Heart left ventricle (tissue), 16 donors: ENCODE results near the gene PPFIBP1. TPM values are rescaled to one million over a fixed set of nuclear protein-coding genes. Genes with fewer than 3 reads are reported as not detected.
A peak's percentile ranks its signal among the peaks of the same experiment; 100 is the strongest.

Experiments used
- ATAC-seq, 4 donors: fragments of 200-7000 bp; cut with Tn5 transposase; one replicate each; pipeline ENCODE4 v1.9.1; 2020 to 2022; ENCODE audit warnings: moderate library complexity in 4 of 4, mild to moderate bottlenecking in 3 of 4, moderate number of reproducible peaks in 1 of 4
- DNase-seq, 5 donors: peaks; one replicate each; pipeline ENCODE4 v3.0.0-alpha.2; 2020
- H3K27ac ChIP-seq, 12 donors: fragments of 200-600 bp; sonication (generic) in 4 of 12; one replicate each; pipeline versions ENCODE4 v1.5.0 to v1.8.0; 2016 to 2022; ENCODE audit warnings: mild to moderate bottlenecking in 2 of 12
- H3K27me3 ChIP-seq, 9 donors: fragments of 200-600 bp; sonication (generic) in 2 of 9; one replicate each; pipeline versions ENCODE4 v1.5.1 to v1.8.0; 2016 to 2022; ENCODE audit warnings: mild to moderate bottlenecking in 3 of 9
- H3K36me3 ChIP-seq, 9 donors: fragments of 200-600 bp; sonication (generic) in 2 of 9; one replicate each; pipeline versions ENCODE4 v1.5.0 to v1.8.0; 2018 to 2022; ENCODE audit warnings: mild to moderate bottlenecking in 2 of 9
- H3K4me1 ChIP-seq, 12 donors: fragments of 200-600 bp; sonication (generic) in 4 of 12; one replicate each; pipeline versions ENCODE4 v1.5.0 to v1.8.0; 2016 to 2022; ENCODE audit warnings: mild to moderate bottlenecking in 3 of 12
- H3K4me3 ChIP-seq, 12 donors: fragments of 200-600 bp; sonication (generic) in 4 of 12; one replicate each; pipeline versions ENCODE4 v1.5.0 to v1.8.0; 2017 to 2022; ENCODE audit warnings: mild to moderate bottlenecking in 9 of 12, moderate library complexity in 4 of 12
- H3K9me3 ChIP-seq, 12 donors: fragments of 200-600 bp; sonication (generic) in 4 of 12; one replicate each; pipeline versions ENCODE4 v1.5.0 to v1.8.0; 2016 to 2022; ENCODE audit warnings: mild to moderate bottlenecking in 1 of 12
- POLR2A ChIP-seq, 2 donors: fragments of 450-650 bp; IDR thresholded peaks; one replicate each; pipeline ENCODE4 v1.6.1; 2017; ENCODE audit warnings: antibody characterized with exemption in 2 of 2, mild to moderate bottlenecking in 2 of 2, moderate library complexity in 2 of 2
- WGBS, 4 donors: extraction: QIAGEN DNeasy Blood & Tissue Kit in 2 of 4; methylation state at CpG; one replicate each; pipeline versions ENCODE4 v1.1.5 to v1.1.7; 2013 to 2018; 5-methylcytosine and 5-hydroxymethylcytosine counted together
- intact Hi-C, 10 donors: fragments of 100-400 bp; cut with DNase I; formaldehyde crosslinking; loops; one replicate each; pipeline versions ENCODE4 v1.11.1 to v1.14.2; 2022
- polyA plus RNA-seq, 2 donors: library from polyadenylated mRNA; stranded (reverse); fragments of 200-250 nt; gene quantifications; one replicate each; pipeline ENCODE4 v1.2.3, GENCODE V29; 2013
- total RNA-seq, 9 donors: library from RNA; depleted of rRNA in 2 of 9; stranded (reverse); fragments of >200 nt in 2 of 9; fragmentation: NEBNext Ultra II Directional in 3 of 9; extraction: Animal tissue kit (Norgen Biotek cat#: 25700) in 3 of 9; gene quantifications; one replicate each; pipeline versions ENCODE4 v1.1.0 to v1.2.4, GENCODE V29; 2016 to 2023
- TF ChIP-seq, protein P1 (sequence below), 12 donors: fragments of 200-600 bp; sonication (generic) in 4 of 12; IDR thresholded peaks; one replicate each; pipeline versions ENCODE4 v1.5.0 to v1.8.0; 2018 to 2022; ENCODE audit warnings: antibody characterized with exemption in 12 of 12, mild to moderate bottlenecking in 5 of 12
- donor health status: ischemic (EF 13 %, LVEDD 7.1; RV severe dilation, severe dysfunction).
- donor health status: healthy with polysubstance abuse.
- donor health status: DM: no; HTN: yes; CAD: no.
- donor health status: DM: no; HTN: no; CAD: no.
- donor health status: ischemic (EF 25% LVEDD 6.9; RV normal size, moderate dysfunction).
- donor health status: ischemic (EF 25% LVEDD 5.7; RV mildly dilated, moderate dysfunction).
- donor health status: healthy.
- donor health status: DM: yes; HTN: yes; CAD: no.
- donor health status: ischemic (EF 35%, LVEDD 5.7; RV mildly dilated, moderate dysfunction).
- donor health status: nonischemic (EF 11% LVEDD 7.7; RV severe dilation, severe dysfunction).
- donor health status: DM: yes; HTN: yes; CAD: no.
- donor health status: PGD.
- donor health status: ischemic (EF 29% LVEDD 5.4; RV normal size, mild dysfunction).
- donor health status: nonischemic (EF 23%, LVEDD 6.1; RV moderate dilation, normal function).

PPFIBP1 gene
- total and polyA plus RNA-seq, 11 donors = 48.7 to 413 (median 265) TPM

- Histone ChIP-seq H3K27ac (peak overlapping the region; percentile 22 to 76 (median 58)), H3K27me3 (no peaks in the 10 kb centered on the region), H3K36me3 (peaks cover 0 to 93% (median 64%) of the 10 kb centered on the region in 9 donors), H3K4me3 (peak overlapping the region in 1 of 12 donors; percentile 14), H3K9me3 (no peaks in the 10 kb centered on the region), H3K4me1 (peaks cover 0 to 38% (median 25%) of the 10 kb centered on the region in 12 donors)
- DNase-seq (no peak), ATAC-seq (peak in 1 of 4 donors; percentile 39)
- intact Hi-C loops = loop anchor here in 3 of 10 donors (10.0 kb wide), 3 partner anchors 338 to 648 kb away; partner anchors contain the start of genes BMAL2 (in 1 of the 3) and MED21 (in 1 of the 3)
- 64 to 78% (median 70%) methylated on average over 1 of the region's 1 CpG for WGBS, 4 donors
- TF ChIP-seq, protein P1, sequence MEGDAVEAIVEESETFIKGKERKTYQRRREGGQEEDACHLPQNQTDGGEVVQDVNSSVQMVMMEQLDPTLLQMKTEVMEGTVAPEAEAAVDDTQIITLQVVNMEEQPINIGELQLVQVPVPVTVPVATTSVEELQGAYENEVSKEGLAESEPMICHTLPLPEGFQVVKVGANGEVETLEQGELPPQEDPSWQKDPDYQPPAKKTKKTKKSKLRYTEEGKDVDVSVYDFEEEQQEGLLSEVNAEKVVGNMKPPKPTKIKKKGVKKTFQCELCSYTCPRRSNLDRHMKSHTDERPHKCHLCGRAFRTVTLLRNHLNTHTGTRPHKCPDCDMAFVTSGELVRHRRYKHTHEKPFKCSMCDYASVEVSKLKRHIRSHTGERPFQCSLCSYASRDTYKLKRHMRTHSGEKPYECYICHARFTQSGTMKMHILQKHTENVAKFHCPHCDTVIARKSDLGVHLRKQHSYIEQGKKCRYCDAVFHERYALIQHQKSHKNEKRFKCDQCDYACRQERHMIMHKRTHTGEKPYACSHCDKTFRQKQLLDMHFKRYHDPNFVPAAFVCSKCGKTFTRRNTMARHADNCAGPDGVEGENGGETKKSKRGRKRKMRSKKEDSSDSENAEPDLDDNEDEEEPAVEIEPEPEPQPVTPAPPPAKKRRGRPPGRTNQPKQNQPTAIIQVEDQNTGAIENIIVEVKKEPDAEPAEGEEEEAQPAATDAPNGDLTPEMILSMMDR (IDR thresholded peaks at IDR 0.05) = no peak
- TF ChIP-seq POLR2A (IDR thresholded peaks at IDR 0.05) = no peak
Measured at GRCh38 chr12:27672643-27673042, 148.6 kb downstream of the PPFIBP1 start.

DNA sequence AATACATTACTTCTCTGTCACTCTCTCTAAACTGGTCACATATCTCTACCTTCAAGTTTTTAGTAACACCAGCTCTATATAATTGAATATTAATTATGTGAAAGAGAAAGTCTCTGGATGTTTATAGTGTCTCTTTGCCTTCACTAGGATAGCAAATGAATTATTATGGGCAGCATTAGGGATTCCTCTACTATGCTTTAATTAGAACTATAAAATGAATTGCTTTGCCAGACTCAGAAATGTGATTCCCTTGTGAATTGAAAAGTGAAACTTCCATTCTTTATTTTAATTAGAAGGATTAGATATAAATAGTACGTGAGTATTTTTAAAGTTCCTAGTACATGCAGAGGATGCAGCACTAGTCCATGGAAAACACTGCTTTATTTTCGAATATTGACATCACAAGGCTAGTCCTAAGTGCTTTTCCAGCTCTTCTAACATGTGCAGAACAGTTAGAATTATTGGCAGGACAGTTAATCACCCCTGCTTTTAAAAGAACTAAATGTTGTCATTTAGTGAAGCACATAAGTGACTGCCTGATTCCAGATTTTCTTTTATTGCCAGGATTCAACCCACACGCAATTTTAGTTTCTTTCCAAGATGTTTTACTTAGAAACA lies 149.2 kb downstream of the PPFIBP1 start:
- Histone ChIP-seq H3K4me1 (peaks cover 0 to 38% (median 25%) of the 10 kb centered on the region in 12 donors), H3K27me3 (no peaks in the 10 kb centered on the region), H3K4me3 (peak overlapping the region in 1 of 12 donors; percentile 14), H3K36me3 (peaks cover 0 to 93% (median 64%) of the 10 kb centered on the region in 9 donors), H3K9me3 (no peaks in the 10 kb centered on the region), H3K27ac (peak overlapping the region; percentile 22 to 76 (median 58))
- 5 to 24% (median 8%) methylated on average over 3 of the region's 3 CpGs for WGBS, 4 donors
- ATAC-seq = peak; percentile 83 to 94 (median 88)
- intact Hi-C loops = loop anchor here in 3 of 10 donors (10.0 kb wide), 3 partner anchors 338 to 648 kb away; partner anchors contain the start of genes BMAL2 (in 1 of the 3) and MED21 (in 1 of the 3)
- TF ChIP-seq POLR2A (IDR thresholded peaks at IDR 0.05) = no peak
- TF ChIP-seq, protein P1 (IDR thresholded peaks at IDR 0.05) = no peak
- DNase-seq = no peak

DNA sequence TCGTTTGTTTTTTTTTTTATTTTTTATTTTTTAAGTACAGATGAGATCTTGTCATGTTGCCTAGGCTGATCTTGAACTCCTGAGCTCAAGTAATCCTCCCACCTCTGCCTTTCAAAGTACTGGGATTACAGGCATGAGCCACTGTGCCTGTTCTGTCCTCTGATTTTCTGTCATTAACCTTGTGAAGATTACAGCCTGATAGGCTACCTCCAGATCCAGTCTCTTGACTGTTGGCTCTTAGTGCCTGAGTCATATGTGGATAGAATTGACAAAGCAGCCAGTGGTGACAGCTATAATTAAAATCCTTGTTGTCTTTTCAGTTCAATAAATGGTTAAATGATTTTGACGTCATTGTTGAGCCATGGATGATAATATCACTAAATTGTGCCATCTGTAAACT lies 151.0 kb downstream of the PPFIBP1 start:
- no peaks in the 10 kb centered on the region for H3K27me3 ChIP-seq
- ATAC-seq = peak in 1 of 4 donors; percentile 70
- WGBS, 4 donors = 47 to 65% (median 56%) methylated on average over 2 of the region's 2 CpGs
- no peak for TF ChIP-seq POLR2A (IDR thresholded peaks at IDR 0.05)
- TF ChIP-seq, protein P1 (IDR thresholded peaks at IDR 0.05) = no peak
- DNase-seq = no peak
- intact Hi-C loops = loop anchor here in 3 of 10 donors (10.0 kb wide), 3 partner anchors 340 to 650 kb away; partner anchors contain the start of genes BMAL2 (in 1 of the 3) and MED21 (in 1 of the 3)
- no peak overlapping the region for H3K4me3 ChIP-seq
- peaks cover 0 to 93% (median 58%) of the 10 kb centered on the region in 9 donors for H3K36me3 ChIP-seq
- H3K4me1 ChIP-seq = peaks cover 0 to 38% (median 25%) of the 10 kb centered on the region in 12 donors
- no peak overlapping the region for H3K27ac ChIP-seq
- no peaks in the 10 kb centered on the region for H3K9me3 ChIP-seq

DNA sequence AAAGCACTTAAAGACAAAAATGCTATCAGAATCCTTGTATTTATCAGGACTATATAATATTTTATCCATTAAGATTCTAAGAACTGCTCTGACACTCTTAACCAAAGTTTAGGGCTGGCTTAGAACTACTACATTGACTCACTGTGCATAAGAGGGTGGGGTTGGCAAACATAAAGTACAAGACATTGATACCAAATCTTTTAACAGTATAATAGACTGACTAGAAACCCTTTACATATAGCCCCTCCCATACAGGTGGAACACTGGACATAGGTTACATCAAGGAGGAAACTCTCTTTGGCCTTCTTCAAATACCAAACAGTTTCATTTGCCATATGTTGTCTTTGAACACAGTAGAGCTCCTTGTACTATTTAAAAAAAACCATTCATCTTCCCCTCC lies 156.6 kb downstream of the PPFIBP1 start:
- Histone ChIP-seq H3K9me3 (no peaks in the 10 kb centered on the region), H3K4me3 (no peak overlapping the region), H3K36me3 (peaks cover 0 to 100% (median 85%) of the 10 kb centered on the region in 9 donors), H3K4me1 (no peaks in the 10 kb centered on the region), H3K27ac (no peak overlapping the region), H3K27me3 (no peaks in the 10 kb centered on the region)
- ATAC-seq = no peak
- DNase-seq = no peak
- TF ChIP-seq, protein P1 (IDR thresholded peaks at IDR 0.05) = no peak
- no peak for TF ChIP-seq POLR2A (IDR thresholded peaks at IDR 0.05)
- intact Hi-C loops = no loop called here
